HEK293T (cell line): ENCODE data around the gene S1PR4.

Experiments
- CTCF ChIA-PET: fragments of 350-600 bp; formaldehyde crosslinking; extraction: SDS; loops from one replicate; lab custom pipeline; 2021; ENCODE audit warnings: antibody characterized with exemption, inconsistent platforms; lab: Yijun Ruan, JAX
- POLR2A ChIA-PET: fragments of 350-600 bp; formaldehyde crosslinking; extraction: SDS; loops from one replicate; lab custom pipeline; 2020; ENCODE audit warnings: antibody characterized with exemption, inconsistent platforms; lab: Yijun Ruan, JAX
- DNase-seq: peaks from one replicate; pipeline ENCODE4 v3.0.0; 2012; ENCODE audit warnings: mixed read lengths; ENCODE audit errors: extremely low spot score
- ARNT ChIP-seq: fragments of 450-650 bp; IDR thresholded peaks from 2 replicates; pipeline ENCODE4 v1.6.1; 2017; ENCODE audit warnings: mild to moderate bottlenecking
- BHLHE40 ChIP-seq: fragments of 450-650 bp; IDR thresholded peaks from 2 replicates; pipeline ENCODE4 v1.6.1; 2016; ENCODE audit warnings: mild to moderate bottlenecking, moderate library complexity, borderline replicate concordance
- CTBP1 ChIP-seq: fragments of 450-650 bp; IDR thresholded peaks from 2 replicates; pipeline ENCODE4 v1.6.1; 2016; ENCODE audit warnings: borderline replicate concordance
- ELF4 ChIP-seq: fragments of 450-650 bp; IDR thresholded peaks from 2 replicates; pipeline ENCODE4 v1.6.1; 2017; ENCODE audit warnings: antibody characterized with exemption
- FOXA1 ChIP-seq: fragments of 450-650 bp; IDR thresholded peaks from 2 replicates; pipeline ENCODE4 v1.6.1; 2016; ENCODE audit warnings: mild to moderate bottlenecking
- FOXK2 ChIP-seq: fragments of 450-650 bp; IDR thresholded peaks from 2 replicates; pipeline ENCODE4 v1.6.1; 2016; ENCODE audit warnings: mild to moderate bottlenecking
- FOXM1 ChIP-seq: fragments of 450-650 bp; IDR thresholded peaks from 2 replicates; pipeline ENCODE4 v1.6.1; 2017; ENCODE audit warnings: mild to moderate bottlenecking, borderline replicate concordance
- HDGF ChIP-seq: fragments of 450-650 bp; IDR thresholded peaks from 2 replicates; pipeline ENCODE4 v1.6.1; 2017; ENCODE audit warnings: antibody characterized with exemption, borderline replicate concordance
- L3MBTL2 ChIP-seq: fragments of 450-650 bp; conservative IDR thresholded peaks from 2 replicates; pipeline ENCODE4 v1.6.1; 2016; ENCODE audit warnings: mild to moderate bottlenecking
- LEF1 ChIP-seq: fragments of 450-650 bp; IDR thresholded peaks from 2 replicates; pipeline ENCODE4 v1.6.1; 2017; ENCODE audit warnings: mild to moderate bottlenecking, borderline replicate concordance
- NFRKB ChIP-seq: fragments of 450-650 bp; IDR thresholded peaks from 2 replicates; pipeline ENCODE4 v1.6.1; 2016; ENCODE audit warnings: mild to moderate bottlenecking, moderate library complexity
- SP1 ChIP-seq: fragments of 450-650 bp; IDR thresholded peaks from 2 replicates; pipeline ENCODE4 v1.6.1; 2017
- SUZ12 ChIP-seq: fragments of 450-650 bp; IDR thresholded peaks from 2 replicates; pipeline ENCODE4 v1.6.1; 2016; ENCODE audit warnings: mild to moderate bottlenecking
- TARDBP ChIP-seq: fragments of 450-650 bp; IDR thresholded peaks from 2 replicates; pipeline ENCODE4 v1.6.1; 2016
- ZNF384 ChIP-seq: fragments of 450-650 bp; IDR thresholded peaks from 2 replicates; pipeline ENCODE4 v1.6.1; 2016
- TF ChIP-seq, protein P1 (sequence below): fragments of 450-650 bp; IDR thresholded peaks from 2 replicates; pipeline ENCODE4 v1.6.1; 2016

The S1PR4 gene

DNA sequence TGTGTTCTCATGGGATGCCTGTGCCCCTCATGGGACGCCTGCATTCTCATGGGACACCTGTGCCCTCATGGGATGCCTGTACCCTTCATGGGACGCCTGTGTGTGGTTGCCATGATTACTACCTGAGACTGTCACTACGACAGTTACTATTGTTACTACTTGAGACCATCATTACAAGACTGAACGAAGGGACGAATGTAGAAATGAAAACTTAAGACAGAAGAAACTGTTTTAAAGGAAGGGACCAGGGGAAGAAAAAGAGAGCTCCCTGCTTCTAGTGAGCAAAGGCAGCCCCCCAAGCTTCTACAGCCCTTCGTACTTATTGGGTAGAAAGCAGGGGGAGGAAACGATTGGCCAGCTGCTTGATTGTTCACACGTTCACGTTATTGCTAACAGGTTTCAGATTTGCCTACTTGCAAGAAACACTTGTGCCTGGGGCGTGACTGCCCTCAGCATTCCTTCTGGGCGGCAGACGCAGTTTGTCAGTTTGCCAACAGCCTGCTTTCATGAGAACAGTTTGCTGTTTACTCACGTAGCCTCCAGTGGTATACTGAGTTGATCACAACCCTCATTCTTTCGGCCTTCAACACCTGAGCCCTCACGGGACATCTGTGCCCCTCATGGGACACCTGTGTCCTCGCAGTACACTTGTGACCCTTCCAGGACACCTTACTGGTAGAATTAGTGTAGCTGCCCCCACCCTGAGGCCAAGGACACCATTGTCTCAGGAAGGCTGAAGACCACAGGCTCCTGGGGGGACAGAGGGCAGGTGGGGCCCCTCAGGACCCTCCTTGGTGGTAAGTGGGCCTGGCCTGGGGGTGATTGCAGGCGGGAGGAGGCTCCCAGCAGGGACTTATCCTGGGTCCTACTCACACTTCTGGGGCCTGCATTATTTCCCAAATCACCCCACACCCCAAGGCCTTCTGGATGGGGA, 2.5 kb upstream of the S1PR4 start:
- DNase-seq, result no peak
- CTCF ChIA-PET, result no interaction called here
- POLR2A ChIA-PET, result no interaction called here
- TF ChIP-seq ELF4 (no peak), FOXK2 (no peak), CTBP1 (no peak), L3MBTL2 (no peak), ARNT (no peak), HDGF (no peak), BHLHE40 (no peak), SUZ12 (no peak), ZNF384 (no peak), FOXM1 (no peak), TARDBP (no peak), LEF1 (no peak), FOXA1 (no peak), SP1 (no peak), NFRKB (no peak)
- TF ChIP-seq, protein P1, sequence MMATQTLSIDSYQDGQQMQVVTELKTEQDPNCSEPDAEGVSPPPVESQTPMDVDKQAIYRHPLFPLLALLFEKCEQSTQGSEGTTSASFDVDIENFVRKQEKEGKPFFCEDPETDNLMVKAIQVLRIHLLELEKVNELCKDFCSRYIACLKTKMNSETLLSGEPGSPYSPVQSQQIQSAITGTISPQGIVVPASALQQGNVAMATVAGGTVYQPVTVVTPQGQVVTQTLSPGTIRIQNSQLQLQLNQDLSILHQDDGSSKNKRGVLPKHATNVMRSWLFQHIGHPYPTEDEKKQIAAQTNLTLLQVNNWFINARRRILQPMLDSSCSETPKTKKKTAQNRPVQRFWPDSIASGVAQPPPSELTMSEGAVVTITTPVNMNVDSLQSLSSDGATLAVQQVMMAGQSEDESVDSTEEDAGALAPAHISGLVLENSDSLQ, result no peak

DNA sequence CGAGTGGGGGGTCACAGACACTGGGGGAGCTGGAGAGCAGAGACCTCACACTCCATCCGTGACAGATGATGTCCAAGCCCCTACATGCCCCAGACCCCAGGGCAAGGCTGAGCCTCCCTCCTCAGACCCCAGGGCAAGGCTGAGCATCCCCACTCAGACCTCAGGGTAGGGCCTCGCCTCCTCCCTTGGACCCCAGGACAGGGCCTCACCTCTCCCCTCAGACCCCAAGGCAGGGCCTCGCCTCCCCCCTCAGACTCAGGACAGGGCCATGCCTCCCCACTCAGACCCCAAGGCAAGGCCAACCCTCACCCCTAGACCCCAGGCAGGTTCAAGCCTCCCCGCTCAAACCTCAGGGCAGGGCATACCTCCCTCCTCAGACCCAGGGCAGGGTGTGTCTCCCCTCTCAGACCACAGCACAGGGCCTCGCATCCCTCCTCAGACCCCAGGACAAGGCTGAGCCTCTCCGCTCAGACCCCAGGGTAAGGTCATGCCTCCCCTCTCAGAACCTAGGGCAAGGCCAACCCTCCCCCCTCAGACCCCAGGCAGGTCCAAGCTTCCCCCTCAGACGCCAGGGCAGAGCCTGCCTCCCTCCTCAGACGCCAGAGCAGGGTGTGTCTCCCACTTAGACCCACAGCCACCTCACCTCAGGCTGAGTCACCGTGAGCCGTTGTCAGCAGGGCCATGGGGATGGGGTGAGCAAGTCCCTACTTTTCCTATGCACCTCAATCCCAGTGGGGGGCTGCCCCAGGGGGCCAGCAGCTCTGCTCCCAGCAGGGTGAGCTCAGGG, 1.7 kb upstream of the S1PR4 start:
- POLR2A ChIA-PET, result no interaction called here
- TF ChIP-seq L3MBTL2 (no peak), HDGF (no peak), FOXM1 (no peak), FOXA1 (no peak), ELF4 (no peak), TARDBP (no peak), BHLHE40 (no peak), LEF1 (no peak), ARNT (no peak), NFRKB (no peak), FOXK2 (no peak)
- TF ChIP-seq, protein P1, result no peak
- DNase-seq, result no peak
- CTCF ChIA-PET, result no interaction called here

DNA sequence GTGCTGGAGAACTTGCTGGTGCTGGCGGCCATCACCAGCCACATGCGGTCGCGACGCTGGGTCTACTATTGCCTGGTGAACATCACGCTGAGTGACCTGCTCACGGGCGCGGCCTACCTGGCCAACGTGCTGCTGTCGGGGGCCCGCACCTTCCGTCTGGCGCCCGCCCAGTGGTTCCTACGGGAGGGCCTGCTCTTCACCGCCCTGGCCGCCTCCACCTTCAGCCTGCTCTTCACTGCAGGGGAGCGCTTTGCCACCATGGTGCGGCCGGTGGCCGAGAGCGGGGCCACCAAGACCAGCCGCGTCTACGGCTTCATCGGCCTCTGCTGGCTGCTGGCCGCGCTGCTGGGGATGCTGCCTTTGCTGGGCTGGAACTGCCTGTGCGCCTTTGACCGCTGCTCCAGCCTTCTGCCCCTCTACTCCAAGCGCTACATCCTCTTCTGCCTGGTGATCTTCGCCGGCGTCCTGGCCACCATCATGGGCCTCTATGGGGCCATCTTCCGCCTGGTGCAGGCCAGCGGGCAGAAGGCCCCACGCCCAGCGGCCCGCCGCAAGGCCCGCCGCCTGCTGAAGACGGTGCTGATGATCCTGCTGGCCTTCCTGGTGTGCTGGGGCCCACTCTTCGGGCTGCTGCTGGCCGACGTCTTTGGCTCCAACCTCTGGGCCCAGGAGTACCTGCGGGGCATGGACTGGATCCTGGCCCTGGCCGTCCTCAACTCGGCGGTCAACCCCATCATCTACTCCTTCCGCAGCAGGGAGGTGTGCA, 587 bp downstream of the S1PR4 start:
- ChIA-PET POLR2A (no interaction called here), CTCF (no interaction called here)
- no peak for DNase-seq
- TF ChIP-seq ARNT (no peak), L3MBTL2 (no peak), FOXM1 (no peak), NFRKB (no peak), SUZ12 (no peak), FOXA1 (no peak), LEF1 (no peak), FOXK2 (no peak), ELF4 (no peak), BHLHE40 (no peak), HDGF (no peak), CTBP1 (no peak), TARDBP (no peak), SP1 (no peak), ZNF384 (no peak)
- TF ChIP-seq, protein P1, result no peak

DNA sequence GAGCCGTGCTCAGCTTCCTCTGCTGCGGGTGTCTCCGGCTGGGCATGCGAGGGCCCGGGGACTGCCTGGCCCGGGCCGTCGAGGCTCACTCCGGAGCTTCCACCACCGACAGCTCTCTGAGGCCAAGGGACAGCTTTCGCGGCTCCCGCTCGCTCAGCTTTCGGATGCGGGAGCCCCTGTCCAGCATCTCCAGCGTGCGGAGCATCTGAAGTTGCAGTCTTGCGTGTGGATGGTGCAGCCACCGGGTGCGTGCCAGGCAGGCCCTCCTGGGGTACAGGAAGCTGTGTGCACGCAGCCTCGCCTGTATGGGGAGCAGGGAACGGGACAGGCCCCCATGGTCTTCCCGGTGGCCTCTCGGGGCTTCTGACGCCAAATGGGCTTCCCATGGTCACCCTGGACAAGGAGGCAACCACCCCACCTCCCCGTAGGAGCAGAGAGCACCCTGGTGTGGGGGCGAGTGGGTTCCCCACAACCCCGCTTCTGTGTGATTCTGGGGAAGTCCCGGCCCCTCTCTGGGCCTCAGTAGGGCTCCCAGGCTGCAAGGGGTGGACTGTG, 1.2 kb downstream of the S1PR4 start:
- CTCF ChIA-PET, result no interaction called here
- DNase-seq, result no peak
- TF ChIP-seq L3MBTL2, result no peak
- no peak for TF ChIP-seq CTBP1
- TF ChIP-seq ARNT, result no peak
- no peak for TF ChIP-seq LEF1
- TF ChIP-seq NFRKB, result no peak
- no peak for TF ChIP-seq ELF4
- no peak for TF ChIP-seq BHLHE40
- TF ChIP-seq ZNF384, result no peak
- POLR2A ChIA-PET, result no interaction called here
